Endodermal cell (in vitro differentiated cells): ENCODE data around the gene INSYN2B. TPM values are rescaled to one million over a fixed set of nuclear protein-coding genes. Genes with fewer than 3 reads are reported as not detected.

Experiments
- DNase-seq: peaks from one replicate; pipeline ENCODE4 v3.0.0-alpha.2; 2017
- H3K27ac ChIP-seq: 2 replicates; pipeline ENCODE4 v1.5.1; 2013; ENCODE audit warnings: mild to moderate bottlenecking, low read depth, low read length, moderate library complexity
- H3K27me3 ChIP-seq: 2 replicates; pipeline ENCODE4 v1.6.1; 2013; ENCODE audit warnings: mild to moderate bottlenecking, low read length, moderate library complexity; ENCODE audit not compliant: insufficient read depth, control insufficient read depth, poor library complexity, severe bottlenecking
- H3K36me3 ChIP-seq: 2 replicates; pipeline ENCODE4 v1.7.0; 2013; ENCODE audit warnings: mild to moderate bottlenecking, low read length, moderate library complexity; ENCODE audit not compliant: control insufficient read depth, insufficient read depth
- H3K4me1 ChIP-seq: one replicate; pipeline ENCODE4 v1.7.0; 2013; ENCODE audit warnings: low read length; ENCODE audit not compliant: control insufficient read depth, insufficient read depth
- H3K4me3 ChIP-seq: 2 replicates; pipeline ENCODE4 v1.5.1; 2013; ENCODE audit warnings: mild to moderate bottlenecking, low read length, moderate library complexity
- H3K9ac ChIP-seq: 2 replicates; pipeline ENCODE4 v1.6.1; 2013; ENCODE audit warnings: mild to moderate bottlenecking, low read length, moderate library complexity; ENCODE audit not compliant: poor library complexity, severe bottlenecking; ENCODE audit errors: extremely low read depth
- H3K9me3 ChIP-seq: 2 replicates; pipeline ENCODE4 v1.6.1; 2013; ENCODE audit warnings: mild to moderate bottlenecking, low read length, moderate library complexity; ENCODE audit not compliant: control insufficient read depth
- H3K27ac Mint-ChIP-seq: 2 replicates; pipeline ENCODE4 v1.8.0; 2020; ENCODE audit warnings: mixed read lengths
- H3K27me3 Mint-ChIP-seq: 2 replicates; pipeline ENCODE4 v1.8.0; 2021; ENCODE audit warnings: mild to moderate bottlenecking, mixed read lengths; ENCODE audit not compliant: insufficient read depth
- H3K36me3 Mint-ChIP-seq: 2 replicates; pipeline ENCODE4 v1.8.0; 2020; ENCODE audit warnings: low read depth, mixed read lengths
- H3K4me1 Mint-ChIP-seq: 2 replicates; pipeline ENCODE4 v1.8.0; 2020; ENCODE audit warnings: mixed read lengths
- H3K4me3 Mint-ChIP-seq: 2 replicates; pipeline ENCODE4 v1.8.0; 2020; ENCODE audit warnings: mild to moderate bottlenecking, moderate library complexity, mixed read lengths
- H3K9me3 Mint-ChIP-seq: 2 replicates; pipeline ENCODE4 v1.8.0; 2020; ENCODE audit warnings: mild to moderate bottlenecking, mixed read lengths
- WGBS, 2 experiments: methylation state at CpG; one replicate each; pipeline versions ENCODE4 v1.1.5 to v1.1.7; 2013; ENCODE audit warnings: missing lambda C conversion rate in 2 of 2, mixed read lengths in 1 of 2; ENCODE audit not compliant: insufficient coverage in 1 of 2, insufficient read length in 1 of 2; 5-methylcytosine and 5-hydroxymethylcytosine counted together
- total RNA-seq, 2 donors: library from RNA; stranded (reverse); fragmentation: NEBNext Ultra II Directional in 1 of 2; extraction: Animal tissue kit (Norgen Biotek cat#: 25700) in 1 of 2; gene quantifications; 2 replicates in 1 of 2; 3 replicates in 1 of 2; pipeline ENCODE4 v1.2.1, GENCODE V29; 2021
- TF ChIP-seq, protein P1 (sequence below): fragments of 200-600 bp; sonication (generic); conservative IDR thresholded peaks from 2 replicates; pipeline ENCODE4 v1.5.0; 2021; ENCODE audit warnings: antibody characterized with exemption, mild to moderate bottlenecking

INSYN2B gene
- total RNA-seq, 2 donors from 2014 or later = not detected

- Histone ChIP-seq H3K36me3 (no peaks in the 10 kb centered on the region), H3K4me1 (no peaks in the 10 kb centered on the region), H3K27ac (no peak overlapping the region), H3K9ac (no peak overlapping the region), H3K4me3 (no peak overlapping the region), H3K9me3 (no peaks in the 10 kb centered on the region), H3K27me3 (no peaks in the 10 kb centered on the region)
- TF ChIP-seq, protein P1, sequence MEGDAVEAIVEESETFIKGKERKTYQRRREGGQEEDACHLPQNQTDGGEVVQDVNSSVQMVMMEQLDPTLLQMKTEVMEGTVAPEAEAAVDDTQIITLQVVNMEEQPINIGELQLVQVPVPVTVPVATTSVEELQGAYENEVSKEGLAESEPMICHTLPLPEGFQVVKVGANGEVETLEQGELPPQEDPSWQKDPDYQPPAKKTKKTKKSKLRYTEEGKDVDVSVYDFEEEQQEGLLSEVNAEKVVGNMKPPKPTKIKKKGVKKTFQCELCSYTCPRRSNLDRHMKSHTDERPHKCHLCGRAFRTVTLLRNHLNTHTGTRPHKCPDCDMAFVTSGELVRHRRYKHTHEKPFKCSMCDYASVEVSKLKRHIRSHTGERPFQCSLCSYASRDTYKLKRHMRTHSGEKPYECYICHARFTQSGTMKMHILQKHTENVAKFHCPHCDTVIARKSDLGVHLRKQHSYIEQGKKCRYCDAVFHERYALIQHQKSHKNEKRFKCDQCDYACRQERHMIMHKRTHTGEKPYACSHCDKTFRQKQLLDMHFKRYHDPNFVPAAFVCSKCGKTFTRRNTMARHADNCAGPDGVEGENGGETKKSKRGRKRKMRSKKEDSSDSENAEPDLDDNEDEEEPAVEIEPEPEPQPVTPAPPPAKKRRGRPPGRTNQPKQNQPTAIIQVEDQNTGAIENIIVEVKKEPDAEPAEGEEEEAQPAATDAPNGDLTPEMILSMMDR = no peak
- Mint-ChIP-seq H3K27me3 (no peaks in the 10 kb centered on the region), H3K4me3 (no peak overlapping the region), H3K9me3 (no peaks in the 10 kb centered on the region), H3K27ac (no peak overlapping the region), H3K4me1 (peaks cover 4% of the 10 kb centered on the region), H3K36me3 (no peaks in the 10 kb centered on the region)
- no peak for DNase-seq
- WGBS, 2 experiments = 80 to 82% methylated on average over 2 to 3 of the region's 3 CpGs
Observed at GRCh38 chr5:169838688-169839087, 141.6 kb downstream of the INSYN2B start.

- Mint-ChIP-seq H3K27me3 (no peaks in the 10 kb centered on the region), H3K36me3 (no peaks in the 10 kb centered on the region), H3K9me3 (no peaks in the 10 kb centered on the region), H3K4me3 (no peak overlapping the region), H3K27ac (no peak overlapping the region), H3K4me1 (peaks cover 4% of the 10 kb centered on the region)
- H3K4me3 ChIP-seq = no peak overlapping the region
- H3K27ac ChIP-seq = no peak overlapping the region
- H3K9me3 ChIP-seq = no peaks in the 10 kb centered on the region
- no peak overlapping the region for H3K9ac ChIP-seq
- H3K36me3 ChIP-seq = no peaks in the 10 kb centered on the region
- H3K27me3 ChIP-seq = no peaks in the 10 kb centered on the region
- H3K4me1 ChIP-seq = no peaks in the 10 kb centered on the region
- DNase-seq = no peak
- TF ChIP-seq, protein P1 = no peak
Observed at GRCh38 chr5:169837686-169838085, 142.6 kb downstream of the INSYN2B start.

DNA sequence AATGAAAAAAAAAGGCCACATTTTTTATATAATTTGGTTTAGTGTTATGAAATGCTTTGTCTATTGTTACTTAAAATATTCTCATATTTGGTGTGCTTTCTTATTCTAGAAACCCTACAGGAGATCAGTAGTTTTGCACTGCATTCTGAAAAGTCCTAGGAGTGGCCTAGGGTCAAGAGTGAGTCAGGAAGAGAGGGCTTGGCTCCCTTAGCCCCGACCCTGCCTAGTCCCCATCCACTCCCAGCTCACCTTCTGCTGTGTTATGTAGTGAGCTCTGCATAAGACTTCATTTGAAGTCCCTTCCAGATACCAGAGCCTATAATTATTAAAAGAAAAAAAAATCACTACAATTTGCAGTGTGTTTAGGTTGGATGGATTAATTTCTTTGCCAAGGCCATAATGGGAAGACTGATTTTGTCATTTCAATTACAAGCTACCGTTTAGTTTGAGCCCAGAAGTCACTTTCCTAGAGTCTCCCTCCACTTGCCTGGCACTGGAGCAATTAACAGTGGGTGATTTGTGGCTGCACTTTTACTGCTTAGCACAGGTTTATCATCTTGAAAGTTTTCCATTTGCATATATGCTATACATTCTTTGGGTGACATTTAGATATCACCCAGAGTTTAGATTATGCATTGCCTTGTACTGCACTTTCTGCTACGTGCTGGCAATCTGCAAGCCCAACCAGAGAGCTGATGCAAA lies 143.3 kb downstream of the INSYN2B start:
- Histone ChIP-seq H3K4me3 (no peak overlapping the region), H3K36me3 (no peaks in the 10 kb centered on the region), H3K27ac (no peak overlapping the region), H3K9me3 (no peaks in the 10 kb centered on the region), H3K9ac (no peak overlapping the region), H3K27me3 (no peaks in the 10 kb centered on the region), H3K4me1 (no peaks in the 10 kb centered on the region)
- 86 to 100% methylated on average over 1 to 3 of the region's 3 CpGs for WGBS, 2 experiments
- TF ChIP-seq, protein P1 = no peak
- H3K36me3 Mint-ChIP-seq = no peaks in the 10 kb centered on the region
- no peaks in the 10 kb centered on the region for H3K9me3 Mint-ChIP-seq
- H3K27me3 Mint-ChIP-seq = no peaks in the 10 kb centered on the region
- H3K4me3 Mint-ChIP-seq = no peak overlapping the region
- no peak overlapping the region for H3K27ac Mint-ChIP-seq
- H3K4me1 Mint-ChIP-seq = peaks cover 4% of the 10 kb centered on the region
- no peak for DNase-seq
